Activated naive CD4-positive, alpha-beta T cell treated with anti-CD3 and anti-CD28 coated beads, Interleukin-2, amount 50 U/mL, for 16 hours (primary cell): Measurements from ENCODE around the gene HTR2B.
"Not testable (repeated sequence)": the region's sequence is repeated elsewhere in the genome, so short reads cannot be mapped to it uniquely, and the experiment has no call there.

Experiments used
- DNase-seq: peaks from one replicate; pipeline ENCODE4 v3.0.0-alpha.2; 2020

HTR2B gene

GRCh38 chr2:231124838-231125568 is at the start of gene HTR2B:
Gene HTR2B (minus strand): TSS chr2:231125042. CDS start chr2:231123764, 1,278 bp downstream.
- DNase-seq = no peak

- no peak for DNase-seq
Observed at GRCh38 chr2:231174211-231174651, 49.4 kb upstream of the HTR2B start.

GRCh38 chr2:231172025-231172424 is 47.2 kb upstream of the HTR2B start:
- no peak for DNase-seq

- no peak for DNase-seq
Observed at GRCh38 chr2:231170055-231170454, 45.2 kb upstream of the HTR2B start.

GRCh38 chr2:231169488-231169887 is 44.6 kb upstream of the HTR2B start:
- DNase-seq = no peak

GRCh38 chr2:231168460-231169139 is 43.8 kb upstream of the HTR2B start:
- no peak for DNase-seq

- DNase-seq = no peak
Observed at GRCh38 chr2:231167745-231168459, 43.1 kb upstream of the HTR2B start.

GRCh38 chr2:231163414-231164095 is 38.7 kb upstream of the HTR2B start:
- no peak for DNase-seq

GRCh38 chr2:231163011-231163410 is 38.2 kb upstream of the HTR2B start:
- DNase-seq = no peak

GRCh38 chr2:231161877-231162329 is 37.1 kb upstream of the HTR2B start:
- no peak for DNase-seq

- DNase-seq = no peak
Observed at GRCh38 chr2:231161252-231161839, 36.5 kb upstream of the HTR2B start.

GRCh38 chr2:231160701-231161100 is 35.9 kb upstream of the HTR2B start:
- no peak for DNase-seq

GRCh38 chr2:231159306-231159705 is 34.5 kb upstream of the HTR2B start:
- no peak for DNase-seq

GRCh38 chr2:231152800-231153557 is 28.1 kb upstream of the HTR2B start:
- DNase-seq = no peak

GRCh38 chr2:231146665-231147064 is 21.8 kb upstream of the HTR2B start:
- no peak for DNase-seq

GRCh38 chr2:231144896-231145295 is 20.1 kb upstream of the HTR2B start:
- no peak for DNase-seq

GRCh38 chr2:231140808-231141207 is 16.0 kb upstream of the HTR2B start:
- DNase-seq = not testable (repeated sequence)

GRCh38 chr2:231139796-231140195 is 15.0 kb upstream of the HTR2B start:
- no peak for DNase-seq

GRCh38 chr2:231138699-231139098 is 13.9 kb upstream of the HTR2B start:
- no peak for DNase-seq

- no peak for DNase-seq
Observed at GRCh38 chr2:231134910-231135655, 10.2 kb upstream of the HTR2B start.
